Parietal lobe (tissue), 1 donor: ENCODE results near the gene CEP192. TPM values are rescaled to one million over a fixed set of nuclear protein-coding genes. Genes with fewer than 3 reads are reported as not detected.

Source experiments
- total RNA-seq: library from RNA; depleted of rRNA; stranded (reverse); fragments of >200 nt; gene quantifications from one replicate; pipeline ENCODE4 v1.2.3, GENCODE V29; 2014

The CEP192 gene, protein sequence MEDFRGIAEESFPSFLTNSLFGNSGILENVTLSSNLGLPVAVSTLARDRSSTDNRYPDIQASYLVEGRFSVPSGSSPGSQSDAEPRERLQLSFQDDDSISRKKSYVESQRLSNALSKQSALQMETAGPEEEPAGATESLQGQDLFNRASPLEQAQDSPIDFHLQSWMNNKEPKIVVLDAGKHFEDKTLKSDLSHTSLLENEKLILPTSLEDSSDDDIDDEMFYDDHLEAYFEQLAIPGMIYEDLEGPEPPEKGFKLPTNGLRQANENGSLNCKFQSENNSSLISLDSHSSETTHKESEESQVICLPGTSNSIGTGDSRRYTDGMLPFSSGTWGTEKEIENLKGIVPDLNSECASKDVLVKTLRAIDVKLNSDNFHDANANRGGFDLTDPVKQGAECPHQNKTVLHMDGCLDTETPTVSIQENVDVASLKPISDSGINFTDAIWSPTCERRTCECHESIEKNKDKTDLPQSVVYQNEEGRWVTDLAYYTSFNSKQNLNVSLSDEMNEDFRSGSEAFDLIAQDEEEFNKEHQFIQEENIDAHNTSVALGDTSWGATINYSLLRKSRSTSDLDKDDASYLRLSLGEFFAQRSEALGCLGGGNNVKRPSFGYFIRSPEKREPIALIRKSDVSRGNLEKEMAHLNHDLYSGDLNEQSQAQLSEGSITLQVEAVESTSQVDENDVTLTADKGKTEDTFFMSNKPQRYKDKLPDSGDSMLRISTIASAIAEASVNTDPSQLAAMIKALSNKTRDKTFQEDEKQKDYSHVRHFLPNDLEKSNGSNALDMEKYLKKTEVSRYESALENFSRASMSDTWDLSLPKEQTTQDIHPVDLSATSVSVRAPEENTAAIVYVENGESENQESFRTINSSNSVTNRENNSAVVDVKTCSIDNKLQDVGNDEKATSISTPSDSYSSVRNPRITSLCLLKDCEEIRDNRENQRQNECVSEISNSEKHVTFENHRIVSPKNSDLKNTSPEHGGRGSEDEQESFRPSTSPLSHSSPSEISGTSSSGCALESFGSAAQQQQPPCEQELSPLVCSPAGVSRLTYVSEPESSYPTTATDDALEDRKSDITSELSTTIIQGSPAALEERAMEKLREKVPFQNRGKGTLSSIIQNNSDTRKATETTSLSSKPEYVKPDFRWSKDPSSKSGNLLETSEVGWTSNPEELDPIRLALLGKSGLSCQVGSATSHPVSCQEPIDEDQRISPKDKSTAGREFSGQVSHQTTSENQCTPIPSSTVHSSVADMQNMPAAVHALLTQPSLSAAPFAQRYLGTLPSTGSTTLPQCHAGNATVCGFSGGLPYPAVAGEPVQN (N-terminal part only)
- total RNA-seq: 79.8 TPM

GRCh38 chr18:12990967-12991820 is at the start of gene CEP192:
Gene CEP192 (plus strand): TSS chr18:12991362. CDS start chr18:12999425, 8,063 bp downstream.

GRCh38 chr18:12947285-12948049 is 43.7 kb upstream of the CEP192 start, which contains the start of gene SEH1L:
Gene SEH1L (plus strand): TSS chr18:12948011. CDS start chr18:12948122, 111 bp downstream.

Other genes with a start within 250 kb of the CEP192 start
- gene PTPN2, start 107.1 kb upstream of the CEP192 start, total RNA-seq: 123 TPM
- gene SEH1L, start 43.4 kb upstream of the CEP192 start, total RNA-seq: 54.5 TPM
- gene LDLRAD4, start 227.4 kb downstream of the CEP192 start, total RNA-seq: 299 TPM